IPS-18c (cell line): ENCODE data around the gene PCDHGA5.
A peak's percentile ranks its signal among the peaks of the same experiment; 100 is the strongest.
"Not testable (repeated sequence)": the region's sequence is repeated elsewhere in the genome, so short reads cannot be mapped to it uniquely, and the experiment has no call there.

ENCODE experiments used
- H3K4me3 ChIP-seq: 2 replicates; pipeline ENCODE4 v1.7.0; 2013; ENCODE audit warnings: low read depth, mild to moderate bottlenecking, low read length, moderate library complexity; ENCODE audit not compliant: insufficient read depth
- H3K9me3 ChIP-seq: one replicate; pipeline ENCODE4 v1.6.1; 2013; ENCODE audit warnings: mild to moderate bottlenecking, low read length, moderate library complexity; ENCODE audit not compliant: control insufficient read depth, insufficient read depth

PCDHGA5 gene

DNA sequence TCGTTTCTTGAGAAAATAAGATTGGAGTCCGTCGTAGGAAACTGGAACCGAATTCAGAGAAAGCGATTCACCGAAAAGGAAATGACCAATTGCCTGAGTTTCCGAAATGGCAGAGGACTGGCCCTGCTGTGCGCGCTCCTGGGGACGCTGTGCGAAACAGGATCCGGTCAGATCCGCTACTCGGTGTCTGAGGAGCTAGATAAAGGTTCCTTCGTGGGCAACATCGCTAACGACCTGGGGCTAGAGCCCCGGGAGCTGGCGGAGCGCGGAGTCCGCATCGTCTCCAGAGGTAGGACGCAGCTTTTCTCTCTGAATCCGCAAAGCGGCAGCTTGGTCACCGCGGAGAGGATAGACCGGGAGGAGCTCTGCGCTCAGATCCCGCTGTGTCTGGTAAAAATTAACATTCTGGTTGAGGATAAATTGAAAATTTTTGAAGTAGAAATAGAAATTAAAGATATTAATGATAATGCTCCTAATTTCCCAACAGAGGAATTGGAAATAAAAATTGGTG is 20.0 kb upstream of the PCDHGA5 start:
- peaks cover 17% of the 10 kb centered on the region for H3K9me3 ChIP-seq
- H3K4me3 ChIP-seq: peak overlapping the region; percentile 42; the same call in 1 of the 2 replicates

DNA sequence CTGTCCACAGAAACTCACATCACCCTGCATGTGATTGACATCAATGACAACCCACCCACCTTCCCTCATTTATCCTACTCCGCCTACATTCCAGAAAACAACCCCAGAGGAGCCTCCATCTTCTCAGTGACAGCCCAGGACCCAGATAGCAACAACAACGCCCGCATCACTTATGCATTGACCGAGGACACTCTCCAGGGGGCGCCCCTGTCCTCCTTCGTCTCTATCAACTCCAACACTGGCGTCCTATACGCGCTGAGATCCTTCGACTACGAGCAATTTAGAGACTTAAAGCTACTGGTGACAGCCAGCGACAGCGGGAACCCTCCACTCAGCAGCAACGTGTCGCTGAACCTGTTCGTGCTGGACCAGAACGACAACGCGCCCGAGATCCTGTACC is 18.6 kb upstream of the PCDHGA5 start:
- peaks cover 23% of the 10 kb centered on the region for H3K9me3 ChIP-seq
- no peak overlapping the region for H3K4me3 ChIP-seq

DNA sequence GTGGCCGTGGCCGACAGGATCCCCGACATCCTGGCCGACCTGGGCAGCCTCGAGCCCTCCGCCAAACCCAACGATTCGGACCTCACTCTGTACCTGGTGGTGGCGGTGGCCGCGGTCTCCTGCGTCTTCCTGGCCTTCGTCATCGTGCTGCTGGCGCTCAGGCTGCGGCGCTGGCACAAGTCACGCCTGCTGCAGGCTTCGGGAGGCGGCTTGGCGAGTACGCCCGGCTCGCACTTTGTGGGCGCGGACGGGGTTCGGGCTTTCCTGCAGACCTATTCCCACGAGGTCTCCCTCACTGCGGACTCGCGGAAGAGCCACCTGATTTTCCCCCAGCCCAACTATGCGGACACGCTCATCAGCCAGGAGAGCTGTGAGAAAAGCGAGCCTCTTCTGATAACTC is 17.9 kb upstream of the PCDHGA5 start:
- H3K9me3 ChIP-seq: peaks cover 21% of the 10 kb centered on the region
- H3K4me3 ChIP-seq: not testable (repeated sequence)

DNA sequence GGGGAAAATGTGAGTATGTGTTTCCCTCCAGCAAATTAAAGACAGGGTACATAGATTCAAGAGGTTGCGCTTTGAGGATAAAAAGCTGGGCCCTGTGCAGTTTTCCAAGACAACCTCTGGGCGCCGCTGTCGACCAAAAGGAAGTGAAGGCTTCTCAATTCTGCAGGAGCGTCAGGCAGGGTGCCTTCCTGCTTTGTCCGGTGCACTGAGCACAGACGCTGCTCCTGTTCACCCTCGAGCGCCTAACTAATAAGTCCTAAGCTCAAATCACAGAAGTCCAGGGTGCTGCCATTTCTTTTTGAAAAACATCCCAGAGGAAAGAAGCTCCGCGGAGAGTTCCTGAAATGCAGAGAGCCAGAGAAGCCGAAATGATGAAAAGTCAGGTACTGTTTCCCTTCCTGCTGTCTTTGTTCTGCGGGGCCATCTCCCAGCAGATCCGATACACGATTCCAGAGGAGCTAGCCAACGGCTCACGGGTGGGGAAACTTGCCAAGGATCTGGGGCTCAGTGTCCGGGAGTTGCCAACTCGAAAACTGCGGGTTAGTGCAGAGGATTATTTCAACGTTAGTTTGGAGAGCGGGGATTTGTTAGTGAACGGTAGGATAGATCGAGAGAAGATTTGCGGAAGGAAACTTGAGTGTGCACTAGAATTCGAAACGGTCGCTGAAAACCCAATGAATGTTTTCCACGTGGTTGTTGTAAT is 13.9 kb upstream of the PCDHGA5 start, which contains the start of gene PCDHGB1:
PCDHGB1 (plus strand) TSS at position 183 of the 703 bp plus-strand sequence; CDS start at position 345, 162 bp downstream.
- Histone ChIP-seq H3K9me3 (peaks cover 27% of the 10 kb centered on the region), H3K4me3 (peak within 1 kb of the TSS; percentile 21)

DNA sequence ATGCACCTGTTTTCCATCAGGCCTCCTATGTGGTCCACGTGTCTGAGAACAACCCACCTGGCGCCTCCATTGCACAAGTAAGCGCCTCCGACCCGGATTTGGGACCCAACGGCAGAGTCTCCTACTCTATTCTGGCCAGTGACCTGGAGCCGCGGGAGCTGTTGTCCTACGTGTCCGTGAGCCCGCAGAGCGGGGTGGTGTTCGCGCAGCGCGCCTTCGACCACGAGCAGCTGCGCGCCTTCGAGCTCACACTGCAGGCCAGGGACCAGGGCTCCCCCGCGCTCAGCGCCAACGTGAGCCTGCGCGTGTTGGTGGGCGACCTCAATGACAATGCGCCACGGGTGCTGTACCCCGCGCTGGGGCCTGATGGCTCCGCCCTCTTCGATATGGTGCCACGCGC is 12.4 kb upstream of the PCDHGA5 start:
- no peak overlapping the region for H3K4me3 ChIP-seq
- H3K9me3 ChIP-seq: peaks cover 26% of the 10 kb centered on the region

DNA sequence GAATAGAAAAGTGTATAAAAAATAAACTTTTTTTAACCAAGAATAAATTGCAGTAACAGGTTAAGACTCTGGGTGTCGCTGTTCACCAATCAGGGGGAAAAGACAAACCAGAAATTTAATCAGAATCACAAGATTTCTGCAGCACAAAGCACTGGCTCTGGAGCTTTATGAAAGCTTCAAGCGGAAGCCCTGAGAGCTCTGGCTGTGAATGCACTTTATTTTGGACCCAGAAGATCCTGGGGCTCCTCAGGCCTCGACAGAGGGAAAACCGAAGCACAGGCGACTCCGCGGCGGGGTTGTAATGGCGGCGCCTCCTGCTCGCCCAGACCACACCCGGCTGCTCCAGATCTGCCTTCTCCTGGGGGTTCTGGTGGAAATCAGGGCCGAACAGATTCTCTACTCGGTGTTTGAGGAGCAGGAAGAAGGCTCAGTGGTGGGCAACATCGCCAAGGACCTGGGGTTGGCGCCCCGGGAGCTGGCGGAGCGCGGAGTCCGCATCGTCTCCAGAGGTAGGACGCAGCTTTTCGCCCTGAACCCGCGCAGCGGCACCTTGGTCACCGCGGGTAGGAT is 9.0 kb upstream of the PCDHGA5 start, which contains the start of gene PCDHGA4:
PCDHGA4 (plus strand) TSS at position 122 of the 570 bp plus-strand sequence; CDS start at position 209, 87 bp downstream.
- no peak within 1 kb of the TSS for H3K4me3 ChIP-seq
- peaks cover 22% of the 10 kb centered on the region for H3K9me3 ChIP-seq

DNA sequence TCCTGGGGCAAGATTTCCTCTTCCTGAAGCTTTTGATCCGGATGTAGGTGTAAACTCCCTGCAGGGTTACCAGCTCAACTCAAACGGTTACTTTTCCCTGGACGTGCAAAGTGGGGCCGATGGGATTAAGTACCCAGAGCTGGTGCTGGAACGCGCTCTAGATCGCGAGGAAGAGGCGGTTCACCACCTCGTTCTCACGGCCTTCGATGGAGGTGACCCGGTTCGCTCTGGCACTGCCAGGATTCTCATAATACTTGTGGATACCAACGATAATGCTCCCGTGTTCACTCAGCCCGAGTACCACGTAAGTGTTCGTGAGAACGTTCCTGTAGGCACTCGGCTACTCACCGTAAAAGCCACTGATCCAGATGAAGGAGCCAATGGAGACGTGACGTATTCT is 8.3 kb upstream of the PCDHGA5 start:
- H3K4me3 ChIP-seq: no peak overlapping the region
- peaks cover 21% of the 10 kb centered on the region for H3K9me3 ChIP-seq

DNA sequence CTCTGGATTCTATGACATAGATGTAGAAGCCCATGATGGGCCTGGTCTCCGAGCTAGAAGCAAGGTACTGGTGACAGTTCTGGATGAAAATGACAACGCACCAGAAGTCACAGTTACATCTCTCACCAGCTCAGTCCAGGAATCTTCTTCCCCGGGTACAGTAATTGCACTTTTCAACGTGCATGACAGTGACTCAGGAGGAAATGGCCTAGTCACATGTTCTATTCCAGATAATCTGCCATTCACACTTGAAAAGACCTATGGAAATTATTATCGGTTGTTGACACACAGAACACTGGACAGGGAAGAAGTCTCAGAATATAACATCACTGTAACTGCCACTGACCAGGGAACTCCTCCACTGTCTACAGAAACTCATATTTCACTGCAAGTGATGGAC is 7.8 kb upstream of the PCDHGA5 start:
- Histone ChIP-seq H3K4me3 (no peak overlapping the region), H3K9me3 (peaks cover 24% of the 10 kb centered on the region)

DNA sequence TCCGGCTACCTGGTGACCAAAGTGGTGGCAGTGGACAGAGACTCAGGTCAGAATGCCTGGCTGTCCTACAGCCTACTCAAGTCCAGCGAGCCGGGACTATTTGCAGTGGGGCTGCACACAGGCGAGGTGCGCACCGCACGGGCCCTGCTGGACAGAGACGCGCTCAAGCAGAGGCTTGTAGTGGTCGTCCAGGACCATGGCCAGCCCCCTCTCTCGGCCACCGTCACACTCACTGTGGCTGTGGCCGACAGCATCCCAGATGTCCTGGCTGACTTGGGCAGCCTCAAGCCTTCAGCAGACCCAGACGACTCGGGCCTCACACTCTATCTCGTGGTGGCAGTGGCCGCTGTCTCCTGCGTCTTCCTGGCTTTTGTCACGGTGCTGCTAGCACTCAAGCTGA is 7.0 kb upstream of the PCDHGA5 start:
- peaks cover 25% of the 10 kb centered on the region for H3K9me3 ChIP-seq
- H3K4me3 ChIP-seq: no peak overlapping the region

DNA sequence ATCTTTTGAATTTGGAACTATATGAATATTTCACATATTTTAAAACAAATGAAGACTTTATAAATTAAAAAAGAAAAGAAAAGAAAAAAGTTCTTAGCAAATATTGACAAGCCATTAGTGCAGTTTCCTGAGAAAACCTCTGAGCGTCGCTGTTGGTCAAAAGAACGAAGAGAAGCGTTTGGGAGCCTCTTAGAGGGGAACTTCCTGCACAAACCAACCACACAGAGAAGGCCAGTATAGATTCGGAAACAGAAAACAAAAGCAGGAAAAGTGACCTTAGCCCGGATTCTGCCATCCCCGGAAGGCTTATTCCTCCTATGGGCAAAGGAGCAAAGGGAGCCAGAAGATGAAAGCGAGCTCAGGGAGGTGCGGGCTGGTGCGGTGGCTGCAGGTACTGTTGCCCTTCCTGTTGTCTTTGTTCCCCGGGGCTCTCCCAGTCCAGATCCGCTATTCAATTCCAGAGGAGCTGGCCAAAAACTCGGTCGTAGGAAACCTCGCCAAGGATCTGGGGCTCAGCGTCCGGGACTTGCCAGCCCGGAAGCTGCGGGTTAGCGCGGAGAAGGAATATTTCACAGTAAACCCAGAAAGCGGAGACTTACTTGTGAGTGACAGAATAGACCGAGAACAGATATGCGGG is 4.1 kb upstream of the PCDHGA5 start, which contains the start of gene PCDHGB2:
PCDHGB2 (plus strand) TSS at position 205 of the 637 bp plus-strand sequence; CDS start at position 347, 142 bp downstream.
- H3K4me3 ChIP-seq: no peak within 1 kb of the TSS; the same call in 1 of the 2 replicates
- H3K9me3 ChIP-seq: peaks cover 27% of the 10 kb centered on the region

DNA sequence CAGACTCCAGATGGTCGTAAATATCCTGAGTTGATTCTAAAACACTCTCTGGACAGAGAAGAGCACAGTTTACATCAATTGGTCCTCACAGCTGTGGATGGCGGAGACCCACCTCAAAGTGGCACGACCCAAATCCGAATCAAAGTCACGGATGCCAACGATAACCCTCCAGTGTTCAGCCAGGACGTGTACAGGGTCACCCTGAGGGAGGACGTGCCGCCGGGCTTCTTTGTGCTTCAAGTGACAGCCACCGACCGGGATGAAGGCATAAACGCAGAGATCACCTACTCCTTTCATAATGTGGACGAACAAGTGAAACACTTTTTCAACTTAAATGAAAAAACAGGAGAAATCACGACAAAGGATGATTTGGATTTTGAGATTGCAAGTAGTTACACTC is 3.3 kb upstream of the PCDHGA5 start:
- Histone ChIP-seq H3K4me3 (no peak overlapping the region; the same call in 1 of the 2 replicates), H3K9me3 (peaks cover 28% of the 10 kb centered on the region)

DNA sequence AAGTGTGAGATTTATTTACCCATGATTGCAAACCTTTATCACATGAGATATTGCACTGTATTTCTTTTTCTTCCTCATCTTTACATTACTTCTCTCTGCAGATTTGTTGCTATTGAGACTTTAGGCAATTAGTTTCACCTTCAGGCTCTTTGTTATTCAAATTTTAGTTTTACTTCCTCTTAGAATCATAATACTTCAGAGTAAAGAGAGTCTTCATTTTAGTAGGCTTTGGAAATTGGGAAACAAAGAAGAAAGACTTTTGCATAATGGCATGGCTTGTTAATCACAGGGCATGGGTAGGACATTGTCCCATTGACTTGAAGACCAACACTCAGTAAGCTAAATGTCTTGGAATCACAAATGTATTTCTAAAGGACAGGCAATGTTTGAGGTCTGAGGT is 1.2 kb upstream of the PCDHGA5 start:
- peaks cover 23% of the 10 kb centered on the region for H3K9me3 ChIP-seq
- H3K4me3 ChIP-seq: no peak overlapping the region

DNA sequence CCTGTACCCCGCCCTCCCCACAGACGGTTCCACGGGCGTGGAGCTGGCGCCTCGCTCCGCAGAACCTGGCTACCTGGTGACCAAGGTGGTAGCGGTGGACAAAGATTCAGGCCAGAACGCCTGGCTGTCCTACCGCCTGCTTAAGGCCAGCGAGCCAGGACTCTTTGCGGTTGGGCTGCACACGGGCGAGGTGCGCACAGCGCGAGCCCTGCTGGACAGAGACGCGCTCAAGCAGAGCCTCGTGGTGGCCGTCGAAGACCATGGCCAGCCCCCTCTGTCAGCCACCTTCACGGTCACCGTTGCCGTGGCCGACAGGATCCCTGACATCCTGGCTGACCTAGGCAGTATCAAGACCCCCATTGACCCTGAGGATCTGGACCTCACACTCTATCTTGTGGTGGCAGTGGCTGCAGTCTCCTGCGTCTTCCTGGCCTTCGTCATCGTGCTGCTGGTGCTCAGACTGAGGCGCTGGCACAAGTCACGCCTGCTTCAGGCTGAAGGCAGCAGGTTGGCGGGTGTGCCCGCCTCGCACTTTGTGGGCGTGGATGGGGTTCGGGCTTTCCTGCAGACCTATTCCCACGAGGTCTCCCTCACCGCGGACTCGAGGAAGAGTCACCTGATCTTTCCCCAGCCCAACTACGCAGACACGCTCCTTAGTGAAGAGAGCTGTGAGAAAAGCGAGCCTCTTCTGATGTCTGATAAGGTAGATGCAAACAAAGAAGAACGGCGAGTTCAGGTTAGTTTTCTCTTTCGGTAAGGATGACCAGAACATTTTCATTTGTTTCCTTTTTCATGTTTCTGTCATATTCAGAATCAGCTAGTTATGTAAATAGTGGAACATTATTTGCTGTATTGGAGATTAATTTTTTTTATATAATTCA is 2.3 kb downstream of the PCDHGA5 start:
- Histone ChIP-seq H3K9me3 (peaks cover 16% of the 10 kb centered on the region), H3K4me3 (no peak overlapping the region)

DNA sequence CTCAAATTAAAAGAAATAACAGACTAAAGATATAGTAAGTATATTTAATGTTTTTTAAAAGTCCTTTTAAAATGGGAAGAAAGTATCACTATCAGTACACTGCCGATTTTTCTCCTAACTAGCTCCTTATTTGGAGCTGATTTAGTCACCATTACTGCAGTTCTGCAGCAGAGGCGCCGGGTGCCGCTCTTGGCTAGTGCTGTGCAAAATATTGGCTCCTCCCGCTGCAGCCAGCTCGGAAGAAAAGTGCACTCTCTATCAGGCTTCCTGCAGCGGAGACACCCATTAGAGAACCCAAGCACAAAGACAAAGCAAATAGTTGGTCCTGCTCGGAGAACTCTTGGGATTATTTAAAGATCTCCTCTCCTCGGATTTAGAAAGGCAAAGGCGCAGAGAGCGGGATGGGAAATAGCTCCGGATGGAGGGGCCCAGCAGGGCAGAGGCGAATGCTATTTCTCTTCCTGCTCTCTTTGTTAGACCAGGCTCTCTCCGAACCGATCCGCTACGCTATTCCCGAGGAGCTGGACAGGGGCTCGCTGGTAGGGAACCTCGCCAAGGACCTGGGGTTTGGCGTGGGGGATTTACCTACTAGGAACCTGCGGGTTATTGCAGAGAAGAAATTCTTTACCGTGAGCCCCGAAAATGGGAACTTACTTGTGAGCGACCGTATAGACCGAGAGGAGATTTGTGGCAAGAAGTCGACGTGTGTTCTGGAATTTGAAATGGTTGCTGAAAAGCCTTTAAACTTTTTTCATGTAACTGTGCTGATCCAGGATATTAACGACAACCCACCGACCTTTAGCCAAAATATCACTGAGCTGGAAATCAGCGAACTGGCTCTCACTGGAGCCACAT is 6.3 kb downstream of the PCDHGA5 start, which contains the start of gene PCDHGB3:
PCDHGB3 (plus strand) TSS at position 249 of the 855 bp plus-strand sequence; CDS start at position 402, 153 bp downstream.
- no peak within 1 kb of the TSS for H3K4me3 ChIP-seq
- H3K9me3 ChIP-seq: peaks cover 16% of the 10 kb centered on the region

DNA sequence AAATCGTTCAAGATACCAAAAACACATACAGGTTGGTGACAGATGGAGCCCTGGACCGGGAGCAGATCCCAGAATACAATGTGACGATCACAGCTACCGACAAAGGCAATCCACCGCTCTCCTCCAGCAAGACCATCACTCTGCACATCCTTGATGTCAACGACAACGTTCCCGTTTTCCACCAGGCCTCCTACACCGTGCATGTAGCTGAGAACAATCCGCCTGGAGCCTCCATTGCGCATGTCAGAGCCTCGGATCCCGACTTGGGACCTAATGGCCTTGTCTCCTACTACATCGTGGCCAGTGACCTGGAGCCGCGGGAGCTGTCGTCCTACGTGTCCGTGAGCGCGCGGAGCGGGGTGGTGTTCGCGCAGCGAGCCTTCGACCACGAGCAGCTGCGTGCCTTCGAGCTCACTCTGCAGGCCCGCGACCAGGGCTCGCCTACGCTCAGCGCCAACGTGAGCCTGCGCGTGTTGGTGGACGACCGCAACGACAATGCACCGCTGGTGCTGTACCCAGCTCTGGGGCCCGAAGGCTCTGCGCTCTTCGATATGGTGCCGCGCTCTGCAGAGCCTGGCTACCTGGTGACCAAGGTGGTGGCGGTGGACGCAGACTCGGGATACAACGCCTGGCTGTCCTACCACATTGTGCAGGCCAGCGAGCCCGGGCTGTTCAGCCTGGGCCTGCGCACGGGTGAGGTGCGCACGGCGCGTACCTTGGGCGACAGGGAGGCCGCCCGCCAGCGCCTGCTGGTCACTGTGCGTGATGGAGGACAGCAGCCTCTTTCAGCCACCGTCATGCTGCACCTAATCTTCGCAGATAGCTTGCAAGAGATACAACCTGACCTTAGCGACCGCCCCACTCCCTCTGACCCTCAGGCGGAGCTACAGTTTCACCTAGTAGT is 7.9 kb downstream of the PCDHGA5 start:
- Histone ChIP-seq H3K4me3 (no peak overlapping the region), H3K9me3 (peaks cover 17% of the 10 kb centered on the region)
